Measurements from ENCODE around the gene CDC42BPG. TPM values are rescaled to one million over a fixed set of nuclear protein-coding genes. Genes with fewer than 3 reads are reported as not detected.

CDC42BPG gene
- total RNA-seq, 1 experiment from 2014 or later: 21.6 TPM

DNA sequence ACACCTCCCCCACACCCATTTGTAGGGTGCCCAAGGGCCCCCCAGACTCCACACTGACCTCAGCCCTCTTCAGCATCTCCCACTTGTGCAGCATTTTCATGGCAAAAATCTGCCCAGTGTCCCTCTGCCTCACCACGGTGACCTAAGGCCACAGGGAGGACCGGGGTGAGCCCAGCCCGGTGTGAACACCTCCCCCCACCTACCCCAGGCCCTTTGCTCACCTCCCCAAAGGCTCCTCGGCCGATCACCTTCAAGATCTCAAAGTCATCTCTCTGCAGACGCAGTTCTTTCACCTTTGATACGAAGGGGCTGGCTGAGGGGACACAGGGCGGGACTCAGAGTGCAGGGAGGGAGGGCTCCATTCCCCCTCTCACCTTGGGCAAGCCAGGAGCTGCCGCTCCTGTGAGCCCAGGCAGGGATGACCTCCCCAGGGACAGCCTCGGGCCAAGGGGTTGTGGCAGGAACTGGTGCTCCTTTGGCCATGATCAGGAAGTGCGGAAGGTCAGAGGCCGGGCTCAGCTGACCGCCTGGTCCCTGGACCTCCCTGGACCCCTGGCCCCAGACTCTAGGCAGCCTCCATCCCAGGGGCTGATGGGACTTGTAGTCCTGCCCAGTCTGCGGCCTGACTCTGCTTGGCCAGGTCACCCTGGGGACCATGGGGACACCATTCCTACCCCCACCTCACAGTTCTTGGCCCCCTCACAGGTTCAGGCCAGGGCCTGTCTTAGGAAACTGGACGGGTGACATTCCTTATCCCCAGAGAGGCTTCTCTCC, 2.7 kb downstream of the CDC42BPG start (continued):
- no peak for TF ChIP-seq ZNF121 (CRISPR knock-in tag; IDR thresholded peaks at IDR 0.05)
- TF ChIP-seq, protein P1, sequence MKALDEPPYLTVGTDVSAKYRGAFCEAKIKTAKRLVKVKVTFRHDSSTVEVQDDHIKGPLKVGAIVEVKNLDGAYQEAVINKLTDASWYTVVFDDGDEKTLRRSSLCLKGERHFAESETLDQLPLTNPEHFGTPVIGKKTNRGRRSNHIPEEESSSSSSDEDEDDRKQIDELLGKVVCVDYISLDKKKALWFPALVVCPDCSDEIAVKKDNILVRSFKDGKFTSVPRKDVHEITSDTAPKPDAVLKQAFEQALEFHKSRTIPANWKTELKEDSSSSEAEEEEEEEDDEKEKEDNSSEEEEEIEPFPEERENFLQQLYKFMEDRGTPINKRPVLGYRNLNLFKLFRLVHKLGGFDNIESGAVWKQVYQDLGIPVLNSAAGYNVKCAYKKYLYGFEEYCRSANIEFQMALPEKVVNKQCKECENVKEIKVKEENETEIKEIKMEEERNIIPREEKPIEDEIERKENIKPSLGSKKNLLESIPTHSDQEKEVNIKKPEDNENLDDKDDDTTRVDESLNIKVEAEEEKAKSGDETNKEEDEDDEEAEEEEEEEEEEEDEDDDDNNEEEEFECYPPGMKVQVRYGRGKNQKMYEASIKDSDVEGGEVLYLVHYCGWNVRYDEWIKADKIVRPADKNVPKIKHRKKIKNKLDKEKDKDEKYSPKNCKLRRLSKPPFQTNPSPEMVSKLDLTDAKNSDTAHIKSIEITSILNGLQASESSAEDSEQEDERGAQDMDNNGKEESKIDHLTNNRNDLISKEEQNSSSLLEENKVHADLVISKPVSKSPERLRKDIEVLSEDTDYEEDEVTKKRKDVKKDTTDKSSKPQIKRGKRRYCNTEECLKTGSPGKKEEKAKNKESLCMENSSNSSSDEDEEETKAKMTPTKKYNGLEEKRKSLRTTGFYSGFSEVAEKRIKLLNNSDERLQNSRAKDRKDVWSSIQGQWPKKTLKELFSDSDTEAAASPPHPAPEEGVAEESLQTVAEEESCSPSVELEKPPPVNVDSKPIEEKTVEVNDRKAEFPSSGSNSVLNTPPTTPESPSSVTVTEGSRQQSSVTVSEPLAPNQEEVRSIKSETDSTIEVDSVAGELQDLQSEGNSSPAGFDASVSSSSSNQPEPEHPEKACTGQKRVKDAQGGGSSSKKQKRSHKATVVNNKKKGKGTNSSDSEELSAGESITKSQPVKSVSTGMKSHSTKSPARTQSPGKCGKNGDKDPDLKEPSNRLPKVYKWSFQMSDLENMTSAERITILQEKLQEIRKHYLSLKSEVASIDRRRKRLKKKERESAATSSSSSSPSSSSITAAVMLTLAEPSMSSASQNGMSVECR (CRISPR knock-in tag; IDR thresholded peaks at IDR 0.05; ENCODE audit: borderline replicate concordance): no peak

- Mint-ChIP-seq H3K27me3 (ENCODE audit: low read depth) (no peaks in the 10 kb centered on the region), H3K4me3 (no peak overlapping the region), H3K4me1 (peaks cover 26% of the 10 kb centered on the region), H3K9me3 (no peaks in the 10 kb centered on the region), H3K36me3 (peaks cover 3% of the 10 kb centered on the region; the same call in 1 of the 2 replicates), H3K27ac (no peak overlapping the region)
- DNase-seq (ENCODE audit: low spot score) (no peak), ATAC-seq (no peak)
- CTCF ChIA-PET: interaction anchor here (1.6 kb wide), 1 partner anchor 9 kb away, joined by 4 read pairs; no protein-coding TSS in a partner anchor
- TF ChIP-seq RELA (CRISPR knock-in tag; IDR thresholded peaks at IDR 0.05; ENCODE audit: borderline replicate concordance): no peak
- no peak for TF ChIP-seq CTCF (IDR thresholded peaks at IDR 0.05)
- no peak for TF ChIP-seq IRF2 (CRISPR knock-in tag; IDR thresholded peaks at IDR 0.05; ENCODE audit: borderline replicate concordance, low read depth)
- no peak for TF ChIP-seq ETV6 (CRISPR knock-in tag; IDR thresholded peaks at IDR 0.05)
- TF ChIP-seq SOX15 (CRISPR knock-in tag; IDR thresholded peaks at IDR 0.05): no peak
- TF ChIP-seq CREM (CRISPR knock-in tag; IDR thresholded peaks at IDR 0.05): no peak
- no peak for TF ChIP-seq NFYB (CRISPR knock-in tag; conservative IDR thresholded peaks at IDR 0.05; ENCODE audit: low read depth)
- no peak for TF ChIP-seq MLX (CRISPR knock-in tag; IDR thresholded peaks at IDR 0.05)
- no peak for TF ChIP-seq MYBL2 (CRISPR knock-in tag; IDR thresholded peaks at IDR 0.05)
- POLR2A ChIA-PET: no interaction called here
These were observed 4.3 kb downstream of the CDC42BPG start for GRCh38 chr11:64839887-64840782.

DNA sequence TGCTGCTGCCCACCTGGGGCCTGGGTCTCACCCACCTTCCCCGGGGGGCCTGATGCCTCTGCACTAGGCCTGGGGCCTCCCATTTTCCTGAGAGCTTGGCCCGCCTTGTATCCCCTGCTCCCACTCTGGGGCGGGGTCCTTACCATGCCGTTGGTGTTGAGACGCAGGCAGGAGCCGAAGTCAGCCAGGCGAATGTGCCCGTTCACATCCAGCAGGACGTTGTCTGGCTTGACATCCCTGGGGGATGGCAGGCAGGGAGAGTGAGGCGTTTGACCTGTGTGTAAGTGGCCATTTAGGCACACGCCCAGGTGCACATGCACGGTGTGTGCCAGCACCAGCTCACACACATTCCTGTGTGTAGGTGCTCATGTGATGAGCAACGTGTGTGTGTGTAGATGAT, 5.1 kb downstream of the CDC42BPG start:
- no peak for DNase-seq (ENCODE audit: low spot score)
- no peak overlapping the region for H3K4me3 Mint-ChIP-seq
- H3K27ac Mint-ChIP-seq: peak overlapping the region; percentile 62; the same call in 1 of the 2 replicates
- ChIA-PET POLR2A (no interaction called here), CTCF (interaction anchor here (1.6 kb wide), 1 partner anchor 10 kb away, joined by 4 read pairs; no protein-coding TSS in a partner anchor)
- no peak for ATAC-seq
- H3K9me3 Mint-ChIP-seq: no peaks in the 10 kb centered on the region
- peaks cover 23% of the 10 kb centered on the region for H3K4me1 Mint-ChIP-seq
- peaks cover 3% of the 10 kb centered on the region; the same call in 1 of the 2 replicates for H3K36me3 Mint-ChIP-seq
- no peaks in the 10 kb centered on the region for H3K27me3 Mint-ChIP-seq (ENCODE audit: low read depth)
- TF ChIP-seq GTF2I (CRISPR knock-in tag; conservative IDR thresholded peaks at IDR 0.05): no peak
- TF ChIP-seq MLX (CRISPR knock-in tag; IDR thresholded peaks at IDR 0.05): no peak
